Ascending aorta (tissue), 2 donors: Measurements from ENCODE around the gene SUPT6H. TPM values are rescaled to one million over a fixed set of nuclear protein-coding genes. Genes with fewer than 3 reads are reported as not detected.
A peak's percentile ranks its signal among the peaks of the same experiment; 100 is the strongest.

ENCODE experiments used
- DNase-seq, 2 donors: peaks; one replicate each; pipeline ENCODE4 v3.0.0-alpha.2; 2019; ENCODE audit warnings: low spot score in 2 of 2
- H3K27ac ChIP-seq, 2 donors: fragments of 200-600 bp; sonication (generic); one replicate each; pipeline ENCODE4 v1.5.1; 2016 to 2017; ENCODE audit warnings: mild to moderate bottlenecking in 1 of 2
- H3K27me3 ChIP-seq: fragments of 200-600 bp; sonication (generic); one replicate; pipeline ENCODE4 v1.5.1; 2017
- H3K36me3 ChIP-seq, 2 donors: fragments of 200-600 bp; sonication (generic); one replicate each; pipeline ENCODE4 v1.5.1; 2016
- H3K4me1 ChIP-seq, 2 donors: fragments of 200-600 bp; sonication (generic); one replicate each; pipeline ENCODE4 v1.5.1; 2016 to 2017; ENCODE audit warnings: mild to moderate bottlenecking in 1 of 2
- H3K4me3 ChIP-seq, 2 donors: fragments of 200-600 bp; sonication (generic); one replicate each; pipeline ENCODE4 v1.5.1; 2016 to 2017; ENCODE audit warnings: mild to moderate bottlenecking in 1 of 2
- H3K9me3 ChIP-seq, 2 donors: fragments of 200-600 bp; sonication (generic); one replicate each; pipeline ENCODE4 v1.5.1; 2016
- CTCF ChIP-seq, 3 experiments: fragments of 200-600 bp in 2 of 3; fragments of 450-650 bp in 1 of 3; sonication (generic) in 2 of 3; IDR thresholded peaks; one replicate each; pipeline ENCODE4 v1.5.1; 2016 to 2019; ENCODE audit warnings: antibody characterized with exemption in 3 of 3, mild to moderate bottlenecking in 1 of 3, moderate library complexity in 1 of 3
- intact Hi-C: fragments of 100-400 bp; cut with DNase I; formaldehyde crosslinking; loops from one replicate; pipeline ENCODE4 v1.15.1; 2023
- total RNA-seq: library from RNA; depleted of rRNA; stranded (reverse); fragments of >200 nt; gene quantifications from one replicate; pipeline ENCODE4 v1.1.0, GENCODE V29; 2016

The SUPT6H gene
- total RNA-seq = 43.7 TPM

- no peaks in the 10 kb centered on the region for H3K27me3 ChIP-seq
- peak within 1 kb of the TSS; percentile 84 to 98 for H3K27ac ChIP-seq
- intact Hi-C loops = loop anchor here (1.0 to 2.0 kb wide), 3 partner anchors 15 to 91 kb away; partner anchors contain the start of genes PIGS and PROCA1
- TF ChIP-seq CTCF (IDR thresholded peaks at IDR 0.05) = no peak
- H3K4me1 ChIP-seq = peaks cover 16 to 26% of the 10 kb centered on the region in 2 donors
- peaks cover 20 to 33% of the 10 kb centered on the region in 2 donors for H3K36me3 ChIP-seq
- DNase-seq = peak; percentile 53 to 94
- no peaks in the 10 kb centered on the region for H3K9me3 ChIP-seq
- peak within 1 kb of the TSS; percentile 70 to 91 for H3K4me3 ChIP-seq
These were observed at the start of gene SUPT6H, which contains the start of gene SDF2 for GRCh38 chr17:28661635-28662526. SUPT6H (plus strand) TSS chr17:28662205; CDS start chr17:28673402, 11,197 bp downstream. SDF2 (minus strand) TSS chr17:28661906; CDS start chr17:28661876, 30 bp downstream.

- intact Hi-C loops = loop anchor here (2.0 kb wide), 1 partner anchor 64 kb away; no protein-coding TSS in a partner anchor
- Histone ChIP-seq H3K27ac (no peak overlapping the region), H3K4me1 (no peaks in the 10 kb centered on the region), H3K4me3 (no peak overlapping the region), H3K9me3 (no peaks in the 10 kb centered on the region), H3K27me3 (no peaks in the 10 kb centered on the region), H3K36me3 (peaks cover 34 to 37% of the 10 kb centered on the region in 2 donors)
- TF ChIP-seq CTCF (IDR thresholded peaks at IDR 0.05) = no peak
- DNase-seq = no peak
These were observed 49.5 kb upstream of the SUPT6H start for GRCh38 chr17:28612531-28612930.

- Histone ChIP-seq H3K9me3 (no peaks in the 10 kb centered on the region), H3K4me3 (no peak overlapping the region), H3K36me3 (peaks cover 41 to 43% of the 10 kb centered on the region in 2 donors), H3K27ac (no peak overlapping the region), H3K4me1 (no peaks in the 10 kb centered on the region), H3K27me3 (no peaks in the 10 kb centered on the region)
- no peak for DNase-seq
- peak; percentile 43 to 67 (median 46) for TF ChIP-seq CTCF (IDR thresholded peaks at IDR 0.05)
- intact Hi-C loops = loop anchor here (2.0 kb wide), 1 partner anchor 64 kb away; no protein-coding TSS in a partner anchor
These were observed 48.8 kb upstream of the SUPT6H start for GRCh38 chr17:28612936-28613872.

- Histone ChIP-seq H3K4me1 (no peaks in the 10 kb centered on the region), H3K27ac (no peak within 1 kb of the TSS), H3K4me3 (no peak within 1 kb of the TSS), H3K27me3 (no peaks in the 10 kb centered on the region), H3K9me3 (no peaks in the 10 kb centered on the region), H3K36me3 (peaks cover 49 to 51% of the 10 kb centered on the region in 2 donors)
- TF ChIP-seq CTCF (IDR thresholded peaks at IDR 0.05) = no peak
- DNase-seq = no peak
- intact Hi-C loops = loop anchor here (2.0 kb wide), 1 partner anchor 65 kb away; no protein-coding TSS in a partner anchor
These were observed 48.0 kb upstream of the SUPT6H start, which contains the start of gene RSKR for GRCh38 chr17:28613931-28614381. RSKR (minus strand) TSS chr17:28614185; CDS start chr17:28614161, 24 bp downstream.
